ENCODE data around the gene MYOD1.

GRCh38 chr11:17736930-17737817 lies 17.8 kb downstream of the MYOD1 start:
- TF ChIP-seq, protein P1, sequence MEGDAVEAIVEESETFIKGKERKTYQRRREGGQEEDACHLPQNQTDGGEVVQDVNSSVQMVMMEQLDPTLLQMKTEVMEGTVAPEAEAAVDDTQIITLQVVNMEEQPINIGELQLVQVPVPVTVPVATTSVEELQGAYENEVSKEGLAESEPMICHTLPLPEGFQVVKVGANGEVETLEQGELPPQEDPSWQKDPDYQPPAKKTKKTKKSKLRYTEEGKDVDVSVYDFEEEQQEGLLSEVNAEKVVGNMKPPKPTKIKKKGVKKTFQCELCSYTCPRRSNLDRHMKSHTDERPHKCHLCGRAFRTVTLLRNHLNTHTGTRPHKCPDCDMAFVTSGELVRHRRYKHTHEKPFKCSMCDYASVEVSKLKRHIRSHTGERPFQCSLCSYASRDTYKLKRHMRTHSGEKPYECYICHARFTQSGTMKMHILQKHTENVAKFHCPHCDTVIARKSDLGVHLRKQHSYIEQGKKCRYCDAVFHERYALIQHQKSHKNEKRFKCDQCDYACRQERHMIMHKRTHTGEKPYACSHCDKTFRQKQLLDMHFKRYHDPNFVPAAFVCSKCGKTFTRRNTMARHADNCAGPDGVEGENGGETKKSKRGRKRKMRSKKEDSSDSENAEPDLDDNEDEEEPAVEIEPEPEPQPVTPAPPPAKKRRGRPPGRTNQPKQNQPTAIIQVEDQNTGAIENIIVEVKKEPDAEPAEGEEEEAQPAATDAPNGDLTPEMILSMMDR (IDR thresholded peaks at IDR 0.05): no peak
- TF ChIP-seq SIN3A (IDR thresholded peaks at IDR 0.05; ENCODE audit: borderline replicate concordance, insufficient read depth, low read depth, low read length) (no peak), POLR2AphosphoS5 (IDR thresholded peaks at IDR 0.05; ENCODE audit: low read depth, low read length) (no peak), TCF7L2 (IDR thresholded peaks at IDR 0.05; ENCODE audit: low read depth, low read length) (no peak), REST (IDR thresholded peaks at IDR 0.05; ENCODE audit: insufficient read depth in 1 of 2, low read depth in 2 of 2, low read length in 1 of 2) (no peak)

Measured in Panc1 (cell line).